Stomach (tissue), 4 donors: ENCODE measurements around the gene HAO2.

Experiments used
- CTCF ChIP-seq, 7 experiments: fragments of 450-650 bp in 4 of 7; fragments of 200-600 bp in 3 of 7; sonication (generic) in 3 of 7; IDR thresholded peaks; one replicate each; pipeline ENCODE4 v1.5.1; 2016 to 2019; ENCODE audit warnings: antibody characterized with exemption in 7 of 7, control low read depth in 2 of 7, mild to moderate bottlenecking in 1 of 7
- EP300 ChIP-seq: sonication (generic); formaldehyde crosslinking; IDR thresholded peaks from one replicate; pipeline ENCODE4 v1.6.1; 2017; ENCODE audit warnings: antibody characterized with exemption
- POLR2A ChIP-seq, 4 donors: fragments of 450-650 bp; IDR thresholded peaks; one replicate each; pipeline ENCODE4 v1.6.1; 2016; ENCODE audit warnings: antibody characterized with exemption in 4 of 4, control low read depth in 2 of 4, mild to moderate bottlenecking in 1 of 4, moderate library complexity in 1 of 4
- POLR2AphosphoS5 ChIP-seq, 3 donors: sonication (generic); formaldehyde crosslinking; IDR thresholded peaks; one replicate each; pipeline ENCODE4 v1.6.1; 2016; ENCODE audit warnings: antibody characterized with exemption in 3 of 3

- TF ChIP-seq CTCF (IDR thresholded peaks at IDR 0.05): no peak
- no peak for TF ChIP-seq POLR2AphosphoS5 (IDR thresholded peaks at IDR 0.05)
- TF ChIP-seq POLR2A (IDR thresholded peaks at IDR 0.05): no peak
- TF ChIP-seq EP300: no peak
These were observed 46.4 kb downstream of the HAO2 start, which contains the start of gene HSD3B2 for GRCh38 chr1:119414950-119415349.
